ENCODE results near the gene SV2C.
"Not testable (repeated sequence)": the region's sequence is repeated elsewhere in the genome, so short reads cannot be mapped to it uniquely, and the experiment has no call there.

Gene SV2C

GRCh38 chr5:76331126-76331525 is 247.9 kb downstream of the SV2C start:
- no peak for DNase-seq
- intact Hi-C loops (cut with DNase I): no loop called here

- intact Hi-C loops (cut with DNase I): no loop called here
- DNase-seq: no peak
Measured at GRCh38 chr5:76332102-76332501, 248.9 kb downstream of the SV2C start.

- intact Hi-C loops (cut with DNase I): no loop called here
- no peak for DNase-seq
Measured at GRCh38 chr5:76332611-76333205, 249.5 kb downstream of the SV2C start.

GRCh38 chr5:76333571-76333970 is 250.4 kb downstream of the SV2C start:
- intact Hi-C loops (cut with DNase I): no loop called here
- no peak for DNase-seq

- intact Hi-C loops (cut with DNase I): no loop called here
- no peak for DNase-seq
Measured at GRCh38 chr5:76334574-76334973, 251.4 kb downstream of the SV2C start.

GRCh38 chr5:76335451-76335850 is 252.3 kb downstream of the SV2C start:
- intact Hi-C loops (cut with DNase I); DNase-seq: not testable (repeated sequence)

GRCh38 chr5:76336253-76336809 is 253.1 kb downstream of the SV2C start:
- intact Hi-C loops (cut with DNase I); DNase-seq: not testable (repeated sequence)

GRCh38 chr5:76337953-76338451 is 254.8 kb downstream of the SV2C start:
- no peak for DNase-seq
- intact Hi-C loops (cut with DNase I): no loop called here

- no peak for DNase-seq
- intact Hi-C loops (cut with DNase I): no loop called here
Measured at GRCh38 chr5:76339919-76340318, 256.7 kb downstream of the SV2C start.

GRCh38 chr5:76341651-76342334 is 258.6 kb downstream of the SV2C start:
- DNase-seq: no peak
- intact Hi-C loops (cut with DNase I): no loop called here

GRCh38 chr5:76342474-76342873 is 259.3 kb downstream of the SV2C start:
- DNase-seq: no peak
- intact Hi-C loops (cut with DNase I): no loop called here

- DNase-seq: no peak
- intact Hi-C loops (cut with DNase I): no loop called here
Measured at GRCh38 chr5:76345582-76345981, 262.4 kb downstream of the SV2C start.

GRCh38 chr5:76351176-76351575 is 268.0 kb downstream of the SV2C start:
- no peak for DNase-seq
- intact Hi-C loops (cut with DNase I): no loop called here

GRCh38 chr5:76351577-76351976 is 268.4 kb downstream of the SV2C start:
- intact Hi-C loops (cut with DNase I): no loop called here
- no peak for DNase-seq

- intact Hi-C loops (cut with DNase I): no loop called here
- DNase-seq: no peak
Measured at GRCh38 chr5:76356887-76357286, 273.7 kb downstream of the SV2C start.

GRCh38 chr5:76363352-76364225 is 280.4 kb downstream of the SV2C start:
- intact Hi-C loops (cut with DNase I): no loop called here
- no peak for DNase-seq

GRCh38 chr5:76364226-76364589 is 281.0 kb downstream of the SV2C start:
- intact Hi-C loops (cut with DNase I): no loop called here
- DNase-seq: no peak

- DNase-seq: no peak
- intact Hi-C loops (cut with DNase I): no loop called here
Measured at GRCh38 chr5:76365561-76365960, 282.4 kb downstream of the SV2C start.

- intact Hi-C loops (cut with DNase I): no loop called here
- DNase-seq: no peak
Measured at GRCh38 chr5:76366596-76366995, 283.4 kb downstream of the SV2C start.

GRCh38 chr5:76367623-76368371 is 284.6 kb downstream of the SV2C start:
- DNase-seq: no peak
- intact Hi-C loops (cut with DNase I): no loop called here
